HG03025 (cell line): Measurements from ENCODE around the gene MYPN.
"Not testable (repeated sequence)": the region's sequence is repeated elsewhere in the genome, so short reads cannot be mapped to it uniquely, and the experiment has no call there.

Experiments
- ATAC-seq: cut with Tn5 transposase; IDR thresholded peaks from one replicate; pipeline ENCODE4 v1.9.1; 2021; ENCODE audit warnings: mild to moderate bottlenecking, moderate library complexity; ENCODE audit not compliant: unreplicated experiment, low FRiP score

Gene MYPN

DNA sequence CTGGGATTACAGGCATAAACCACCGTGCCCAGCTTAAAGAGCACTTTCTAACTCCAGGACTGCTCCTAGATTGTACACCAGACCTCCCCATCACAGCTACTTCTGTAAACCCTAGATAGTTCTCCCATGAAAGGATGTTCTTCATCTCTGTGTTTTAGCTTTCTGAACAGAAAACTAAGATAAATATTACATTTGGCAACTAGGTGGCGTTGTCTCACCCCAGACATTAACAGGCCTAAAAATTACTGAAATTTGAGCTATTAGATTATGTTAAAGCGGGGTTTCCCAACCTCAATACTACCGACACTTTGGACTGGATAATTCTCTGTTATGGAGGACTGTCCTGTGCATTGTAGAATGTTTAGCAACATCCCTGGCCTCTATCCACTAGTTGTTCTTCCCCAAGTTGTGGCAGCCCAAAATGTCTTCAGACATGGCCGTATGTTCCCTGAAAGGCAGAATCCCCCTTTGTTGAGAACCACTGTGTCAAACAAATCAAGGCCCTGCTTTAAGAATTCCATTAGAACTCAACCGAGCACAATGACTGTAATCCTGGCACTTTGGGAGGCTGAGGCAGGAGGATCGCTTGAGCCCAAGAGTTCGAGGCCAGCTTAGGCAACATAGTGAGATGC lies 103.5 kb downstream of the MYPN start:
- no peak for ATAC-seq

GRCh38 chr10:68218786-68219185 lies 109.5 kb downstream of the MYPN start:
- no peak for ATAC-seq

GRCh38 chr10:68221196-68221595 lies 111.9 kb downstream of the MYPN start:
- no peak for ATAC-seq

GRCh38 chr10:68222391-68222790 lies 113.1 kb downstream of the MYPN start:
- no peak for ATAC-seq

- ATAC-seq = no peak
Measured at GRCh38 chr10:68223535-68224165, 114.4 kb downstream of the MYPN start.

DNA sequence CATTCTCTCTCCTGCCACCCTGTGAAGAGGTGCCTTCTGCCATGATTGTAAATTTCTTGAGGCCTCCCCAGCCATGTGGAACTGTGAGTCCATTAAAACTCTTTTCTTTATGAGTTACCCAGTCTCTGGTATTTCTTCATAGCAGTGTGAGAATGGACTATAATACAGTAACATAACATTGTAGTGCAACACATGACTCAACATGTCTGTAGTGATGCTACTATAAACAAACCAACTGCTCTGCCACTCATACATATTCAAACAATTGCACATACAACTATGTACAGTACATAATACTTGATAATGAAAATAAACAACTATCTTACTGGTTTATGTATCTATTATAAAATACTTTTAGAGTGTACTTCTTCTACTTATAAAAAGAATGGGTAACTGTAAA lies 115.5 kb downstream of the MYPN start:
- no peak for ATAC-seq

GRCh38 chr10:68230268-68230667 lies 121.0 kb downstream of the MYPN start:
- no peak for ATAC-seq

- ATAC-seq = peak; percentile 89
Measured at GRCh38 chr10:68231106-68231816, 122.0 kb downstream of the MYPN start.

DNA sequence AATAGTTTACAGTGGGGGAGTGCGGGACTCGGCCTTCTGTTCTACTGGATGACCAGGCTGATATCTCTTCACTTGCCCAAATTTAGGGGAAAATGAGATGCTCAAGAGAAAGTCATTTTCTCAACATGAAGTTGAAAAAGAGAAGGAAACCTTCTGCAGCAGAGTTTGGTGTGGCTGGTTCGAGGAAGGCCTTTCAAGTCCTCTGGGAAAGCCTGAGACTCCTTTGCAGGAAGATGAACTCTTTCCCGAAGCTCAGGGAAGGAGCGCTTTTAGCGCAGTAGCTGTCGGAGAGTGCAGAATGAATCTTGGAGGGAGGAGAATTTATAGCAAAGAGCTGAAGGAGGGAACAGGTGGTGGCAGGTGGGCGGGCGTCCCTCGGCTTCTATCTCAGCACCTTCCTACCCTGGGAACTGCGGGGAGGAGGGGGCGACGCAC lies 122.5 kb downstream of the MYPN start, which contains the start of gene ATOH7:
TSS of gene ATOH7 (minus strand) at position 297 of the 435 bp plus-strand sequence. CDS start 436 bp downstream, outside the sequence.
- ATAC-seq = no peak

- no peak for ATAC-seq
Measured at GRCh38 chr10:68233046-68233445, 123.8 kb downstream of the MYPN start.

DNA sequence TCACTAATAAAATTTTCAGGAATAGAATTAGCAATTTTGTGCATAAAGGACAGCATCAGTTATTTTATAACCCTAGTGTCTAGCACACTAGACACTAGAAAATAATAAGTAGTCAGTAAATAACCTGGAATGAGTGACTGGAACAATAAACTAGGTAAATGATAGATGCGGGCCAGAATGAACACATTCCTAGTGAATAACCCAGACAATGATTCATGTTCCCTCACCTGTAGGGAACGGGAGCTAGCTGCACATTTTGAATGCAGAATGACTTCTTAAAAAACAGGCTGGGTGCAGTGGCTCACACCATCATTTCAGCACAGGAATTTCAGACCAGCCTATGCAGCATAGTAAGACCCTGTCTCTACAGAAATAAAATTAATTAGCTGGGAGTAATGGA lies 125.8 kb downstream of the MYPN start:
- ATAC-seq = no peak

DNA sequence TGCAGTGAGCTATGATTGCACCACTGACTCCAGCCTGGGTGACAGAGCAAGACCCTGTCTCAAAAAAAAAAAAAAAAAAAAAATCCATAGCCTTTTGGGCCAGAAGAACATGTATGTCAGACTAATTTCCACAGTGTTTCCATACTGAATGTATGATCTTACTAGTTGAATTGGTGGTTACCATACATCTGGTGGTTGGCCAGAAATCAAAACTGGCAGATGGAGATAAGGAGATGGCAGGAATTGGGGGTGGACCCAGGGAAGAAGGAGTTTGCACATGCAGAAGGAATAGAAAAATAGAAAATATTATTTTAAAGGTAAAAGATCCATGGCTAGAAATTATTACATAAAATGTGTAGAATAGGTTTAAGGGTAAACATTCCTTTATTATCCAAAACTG lies 126.3 kb downstream of the MYPN start:
- ATAC-seq = no peak

DNA sequence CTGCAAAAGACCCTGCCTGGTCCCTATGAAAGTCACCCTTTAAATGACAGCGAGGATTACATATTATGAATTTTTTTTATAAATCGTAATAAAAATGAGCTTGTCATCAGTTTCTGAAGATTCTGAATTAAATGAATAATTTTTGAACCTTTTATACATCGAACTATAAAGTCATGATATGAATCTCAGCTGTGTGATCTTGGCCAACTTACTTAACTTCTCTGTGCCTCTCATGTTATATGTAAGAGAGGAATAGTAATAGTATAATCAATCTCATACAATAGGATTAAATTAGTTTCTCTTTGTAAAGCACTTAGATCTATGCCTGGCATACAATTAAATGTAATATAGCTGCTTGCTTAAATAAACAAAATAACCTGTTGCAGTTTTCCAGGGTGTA lies 127.9 kb downstream of the MYPN start:
- no peak for ATAC-seq

DNA sequence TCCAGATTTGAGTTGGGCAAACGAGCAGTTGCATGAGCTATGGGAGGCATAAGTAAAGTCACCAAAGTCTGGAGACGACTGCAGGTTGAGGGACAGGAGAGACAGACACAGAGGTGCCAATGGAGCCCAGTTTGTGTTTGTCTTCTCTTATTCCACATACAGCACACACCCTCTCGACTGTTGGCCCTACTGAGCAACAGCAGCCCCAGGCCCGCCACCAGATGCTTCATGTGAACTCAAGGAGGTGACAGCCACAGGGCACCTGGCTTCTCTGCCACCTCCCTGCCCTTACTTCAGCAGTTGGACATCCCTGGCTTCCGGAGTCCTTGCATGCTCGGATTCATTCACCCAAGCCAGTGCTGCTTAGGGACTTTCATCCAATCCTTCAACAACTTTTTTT lies 129.1 kb downstream of the MYPN start:
- no peak for ATAC-seq

DNA sequence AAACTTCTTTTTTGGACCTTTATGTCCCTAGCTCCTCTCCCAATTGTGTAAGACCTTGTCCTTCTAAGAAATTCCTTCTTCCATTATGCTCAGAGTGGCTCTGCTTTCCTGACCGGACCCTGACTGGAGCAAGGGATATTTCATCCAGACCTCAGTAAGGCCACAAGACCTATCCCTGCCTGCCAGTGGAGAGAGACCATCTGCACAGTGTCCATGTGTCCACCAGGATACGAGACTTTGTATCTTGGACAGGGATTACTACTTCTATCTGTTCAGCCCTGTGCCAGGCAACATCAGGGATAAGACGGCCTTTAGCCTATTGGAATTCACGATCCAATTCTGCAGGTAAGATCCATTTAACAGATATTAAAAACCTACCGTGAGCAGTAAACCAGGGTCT lies 129.8 kb downstream of the MYPN start:
- ATAC-seq = no peak

DNA sequence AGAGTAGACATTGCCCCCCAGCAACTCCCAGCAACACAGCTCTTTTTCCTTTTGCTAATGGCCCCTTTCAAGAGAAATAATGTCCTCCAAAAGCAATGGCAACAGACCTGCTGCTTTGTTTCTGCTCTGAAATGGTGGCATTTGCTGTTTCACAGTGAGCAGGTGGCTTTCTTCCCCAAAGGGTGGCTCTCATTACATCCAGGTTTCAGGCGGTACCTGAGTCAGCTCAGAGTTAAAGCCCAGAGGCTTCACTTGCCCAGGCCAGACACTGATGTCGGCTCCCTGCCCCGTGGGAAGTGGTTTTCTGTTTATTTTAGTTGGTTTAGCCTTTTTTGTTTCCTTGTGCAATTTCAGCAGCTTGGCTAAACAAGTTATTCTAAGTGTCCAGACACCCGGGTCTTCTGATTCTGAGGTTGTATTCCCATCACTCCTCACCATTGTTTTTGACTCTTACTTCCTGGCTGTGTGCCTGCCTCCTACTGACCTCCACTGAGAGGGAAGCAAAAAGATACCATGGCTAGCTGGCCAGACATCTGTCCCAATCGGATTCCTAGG lies 130.4 kb downstream of the MYPN start:
- ATAC-seq = no peak

- no peak for ATAC-seq
Measured at GRCh38 chr10:68242051-68242450, 132.8 kb downstream of the MYPN start.

DNA sequence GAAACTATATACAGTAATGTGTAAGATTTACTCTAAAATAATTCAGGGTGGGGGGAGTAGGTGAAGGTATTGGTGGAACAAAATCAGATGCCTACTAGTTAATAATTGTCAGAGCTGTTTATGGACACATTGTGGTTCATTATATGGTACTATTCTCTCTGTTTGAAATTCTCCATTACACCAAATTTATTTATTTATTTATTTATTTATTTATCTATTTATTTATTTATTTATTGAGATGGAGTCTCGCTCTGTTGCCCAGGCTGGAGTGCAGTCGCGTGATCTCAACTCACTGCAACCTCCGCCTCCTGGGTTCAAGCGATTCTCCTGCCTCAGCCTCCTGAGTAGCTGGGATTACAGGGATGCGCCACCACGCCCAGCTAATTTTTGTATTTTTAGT lies 137.1 kb downstream of the MYPN start:
- not testable (repeated sequence) for ATAC-seq

- ATAC-seq = no peak
Measured at GRCh38 chr10:68247931-68248330, 138.6 kb downstream of the MYPN start.

- ATAC-seq = no peak
Measured at GRCh38 chr10:68249297-68249696, 140.0 kb downstream of the MYPN start.

DNA sequence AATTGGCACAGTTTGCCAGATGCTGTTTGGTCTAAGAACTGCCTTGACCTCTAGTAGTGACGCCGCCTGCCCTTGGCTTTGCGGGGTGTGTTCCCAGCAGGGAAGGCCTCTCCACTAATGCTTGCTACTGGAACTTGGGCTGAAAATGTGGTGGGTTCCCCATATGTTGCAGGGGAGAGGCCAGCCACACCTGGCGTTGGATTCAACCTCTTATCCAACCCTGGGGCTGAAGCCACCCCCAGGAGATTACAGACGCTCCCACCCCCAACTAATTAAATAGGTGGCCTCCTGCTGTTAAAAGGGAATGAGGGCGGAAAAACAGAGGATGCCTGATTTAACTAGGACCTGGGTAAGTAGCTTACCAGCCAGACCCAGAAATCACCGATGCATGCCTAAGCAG lies 141.9 kb downstream of the MYPN start:
- no peak for ATAC-seq
